Activated effector memory CD4-positive, alpha-beta T cell treated with Interleukin-2 at 50 U/mL for 16 hours (primary cell): ENCODE measurements around the gene B3GALT6.
"Not testable (repeated sequence)": the region's sequence is repeated elsewhere in the genome, so short reads cannot be mapped to it uniquely, and the experiment has no call there.

Experiments used
- DNase-seq: peaks from one replicate; pipeline ENCODE4 v3.0.0-alpha.2; 2020

B3GALT6 gene

GRCh38 chr1:1232208-1232795, at the start of gene B3GALT6:
Gene B3GALT6, plus strand, starts transcription at chr1:1232237. Its CDS starts 42 bp downstream, at chr1:1232279.
- DNase-seq, result no peak

DNA sequence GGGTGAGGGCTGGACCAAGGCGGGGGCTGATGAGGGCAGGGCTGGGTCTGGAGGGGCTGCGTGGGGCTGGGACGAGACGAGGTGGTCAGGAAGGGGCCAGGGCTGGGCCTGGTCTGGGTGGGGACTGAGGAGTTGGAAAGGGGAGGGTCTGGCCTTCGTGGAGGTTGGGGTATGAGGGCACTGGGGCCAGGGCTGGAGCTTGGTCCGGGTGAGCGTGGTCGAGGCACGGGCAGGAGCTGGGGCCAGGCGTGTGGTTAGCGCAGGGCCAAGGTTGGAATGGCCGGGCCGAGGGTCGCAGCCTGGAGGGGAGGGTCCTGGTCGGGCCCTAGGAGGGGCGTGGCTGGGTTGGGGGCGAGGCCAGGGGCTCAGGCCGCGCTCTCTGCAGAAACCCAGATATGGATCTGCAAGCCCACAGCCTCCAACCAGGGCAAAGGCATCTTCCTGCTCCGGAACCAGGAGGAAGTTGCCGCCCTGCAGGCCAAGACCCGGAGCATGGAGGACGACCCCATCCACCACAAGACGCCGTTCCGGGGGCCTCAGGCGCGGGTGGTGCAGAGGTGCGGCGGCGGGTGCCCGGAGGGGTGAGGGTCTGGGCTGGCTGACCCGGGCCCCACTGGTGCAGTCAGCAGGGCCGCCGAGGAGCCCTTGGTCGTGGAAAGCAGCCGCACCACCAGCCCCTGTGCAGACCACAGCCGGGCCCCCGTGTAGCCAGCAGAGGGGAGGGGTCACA, 49.4 kb upstream of the B3GALT6 start:
- DNase-seq, result no peak

- DNase-seq, result no peak
Measured at GRCh38 chr1:1183221-1183747, 48.8 kb upstream of the B3GALT6 start.

DNA sequence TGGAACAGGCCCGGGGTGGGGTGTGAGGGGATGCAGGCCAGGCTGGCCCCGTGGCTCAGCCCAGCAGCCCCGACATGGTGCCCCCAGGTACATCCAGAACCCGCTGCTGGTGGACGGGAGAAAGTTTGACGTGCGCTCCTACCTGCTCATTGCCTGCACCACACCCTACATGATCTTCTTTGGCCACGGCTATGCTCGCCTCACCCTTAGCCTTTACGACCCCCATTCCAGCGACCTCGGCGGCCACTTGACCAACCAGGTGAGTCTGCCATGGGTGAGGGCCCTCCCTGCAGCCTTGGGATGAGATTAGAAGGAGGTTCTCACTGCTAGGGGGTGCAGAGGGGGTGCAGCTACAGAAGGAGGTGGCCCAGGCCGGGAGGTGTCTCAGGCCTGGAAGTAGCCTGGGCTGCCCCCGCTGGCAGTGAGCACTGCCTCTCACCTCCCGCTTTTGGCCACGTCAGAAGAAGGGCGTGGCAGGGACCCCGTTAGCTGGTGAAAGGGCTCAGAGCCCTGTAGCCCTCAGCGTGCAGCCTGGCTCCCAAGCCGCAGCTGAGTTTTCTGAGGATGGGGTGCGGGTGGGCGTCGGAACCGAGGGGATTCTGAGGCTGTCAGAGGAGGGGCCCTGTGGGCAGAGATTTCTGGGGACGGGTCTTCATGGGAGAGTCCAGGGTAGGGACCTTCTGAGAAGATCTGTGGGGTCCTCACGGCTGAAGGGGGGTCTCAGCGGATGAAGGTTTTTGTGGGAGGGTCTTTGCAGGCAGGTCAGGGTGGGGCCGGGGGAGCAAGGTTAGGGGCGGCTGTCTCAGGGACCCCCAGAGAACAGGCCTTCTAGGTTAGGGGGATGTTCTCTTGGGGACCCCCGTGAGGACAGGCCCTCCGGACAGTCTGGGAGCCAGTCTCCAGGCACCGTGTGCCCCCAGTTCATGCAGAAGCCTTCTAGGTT, 47.9 kb upstream of the B3GALT6 start:
- no peak for DNase-seq

GRCh38 chr1:1185101-1185765, 46.8 kb upstream of the B3GALT6 start:
- DNase-seq, result no peak

GRCh38 chr1:1187938-1188337, 44.1 kb upstream of the B3GALT6 start:
- DNase-seq, result no peak

- no peak for DNase-seq
Measured at GRCh38 chr1:1189111-1189510, 42.9 kb upstream of the B3GALT6 start.

DNA sequence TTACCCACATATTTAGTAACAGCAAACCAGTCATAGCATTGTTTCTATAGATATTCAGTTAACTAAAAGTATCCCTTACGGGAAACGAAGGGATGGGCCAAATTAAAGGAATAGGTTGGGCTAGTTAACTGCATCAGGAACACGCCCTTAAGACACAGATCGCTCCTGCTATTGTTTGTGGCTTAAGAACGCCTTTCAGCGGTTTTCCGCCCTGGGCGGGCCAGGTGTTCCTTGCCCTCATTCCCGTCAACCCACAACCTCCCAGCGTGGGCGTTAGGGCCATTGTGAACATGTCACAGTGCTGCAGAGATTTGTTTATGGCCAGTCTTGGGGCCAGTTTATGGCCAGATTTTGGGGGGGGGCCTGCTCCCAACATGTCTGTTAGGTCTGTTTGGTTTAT, 40.3 kb upstream of the B3GALT6 start:
- no peak for DNase-seq

- no peak for DNase-seq
Measured at GRCh38 chr1:1194723-1195122, 37.3 kb upstream of the B3GALT6 start.

GRCh38 chr1:1195726-1196125, 36.3 kb upstream of the B3GALT6 start:
- not testable (repeated sequence) for DNase-seq

DNA sequence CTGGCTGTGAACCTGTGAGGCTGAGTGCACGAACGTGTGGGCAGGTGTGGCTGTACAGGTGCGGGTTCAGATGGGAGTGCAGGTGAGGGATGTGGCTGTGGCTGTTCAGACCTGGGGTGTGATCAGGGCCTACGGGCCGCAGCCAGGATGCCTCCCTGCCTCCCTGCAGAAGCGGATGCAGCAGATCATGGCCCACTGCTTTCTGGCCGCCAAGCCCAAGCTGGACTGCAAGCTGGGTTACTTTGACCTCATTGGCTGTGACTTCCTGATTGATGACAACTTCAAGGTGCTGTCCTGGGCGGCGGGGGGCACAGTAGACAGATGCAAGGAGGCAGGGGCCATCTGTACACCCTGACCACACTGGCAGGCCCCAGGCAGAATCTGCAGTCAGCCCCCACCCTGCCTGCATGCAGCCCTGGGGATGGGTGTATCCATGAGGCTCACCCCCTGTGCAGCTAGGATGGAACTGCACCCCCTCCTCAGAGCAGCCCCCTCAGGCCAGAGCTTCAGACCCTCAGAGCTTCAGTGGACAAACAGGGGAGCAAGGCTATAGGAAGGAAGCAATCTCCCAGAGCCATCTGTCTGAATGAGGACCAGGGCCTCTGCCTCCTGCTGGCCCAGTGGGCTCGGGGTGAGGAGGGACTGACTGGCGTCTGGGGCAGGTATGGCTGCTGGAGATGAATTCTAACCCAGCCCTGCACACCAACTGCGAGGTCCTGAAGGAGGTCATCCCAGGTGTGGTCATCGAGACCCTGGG, 35.4 kb upstream of the B3GALT6 start:
- no peak for DNase-seq

GRCh38 chr1:1197188-1197500, 34.9 kb upstream of the B3GALT6 start:
- no peak for DNase-seq

DNA sequence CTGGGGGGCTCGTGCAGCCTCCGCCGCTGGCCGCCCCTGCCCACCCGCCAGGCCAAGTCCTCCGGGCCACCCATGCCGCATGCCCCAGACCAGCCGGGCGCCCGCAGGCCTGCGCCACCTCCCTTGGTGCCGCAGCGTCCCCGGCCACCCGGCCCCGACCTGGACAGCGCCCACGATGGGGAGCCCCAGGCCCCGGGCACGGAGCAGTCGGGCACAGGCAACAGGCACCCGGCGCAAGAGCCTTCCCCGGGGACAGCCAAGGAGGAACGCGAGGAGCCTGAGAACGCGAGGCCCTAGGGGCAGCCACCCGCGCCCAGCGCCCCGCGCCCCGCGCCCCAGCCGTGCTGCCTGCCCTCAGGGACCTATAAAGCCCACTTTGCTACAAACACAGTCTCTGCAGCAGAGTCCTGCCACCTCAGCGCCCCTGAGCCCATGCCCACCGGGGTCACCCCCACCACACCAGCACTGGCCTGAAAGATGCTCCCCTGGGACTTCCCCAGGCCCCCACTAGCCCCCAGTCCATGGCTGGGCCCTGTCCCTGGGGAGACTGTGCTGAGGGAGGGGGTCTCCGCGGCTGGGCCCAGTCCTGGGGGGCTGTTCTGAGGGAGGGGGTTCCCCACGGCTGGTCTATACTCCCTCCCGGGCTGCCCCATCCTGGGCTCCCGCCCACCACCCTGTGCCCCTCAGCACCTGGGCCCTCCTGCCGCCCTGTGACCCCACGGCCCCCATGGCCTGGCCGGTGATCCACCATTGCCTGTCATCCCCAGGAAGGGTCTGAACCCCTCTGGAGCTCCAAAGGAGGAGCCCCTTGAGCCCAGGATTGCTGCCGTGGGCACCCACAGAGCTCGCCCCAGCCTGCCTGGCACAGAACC, 34.2 kb upstream of the B3GALT6 start:
- DNase-seq, result no peak

GRCh38 chr1:1198423-1199140, 33.5 kb upstream of the B3GALT6 start:
- DNase-seq, result no peak

GRCh38 chr1:1199141-1199960, 32.7 kb upstream of the B3GALT6 start:
- no peak for DNase-seq

- DNase-seq, result no peak
Measured at GRCh38 chr1:1199961-1200875, 31.8 kb upstream of the B3GALT6 start.

GRCh38 chr1:1200876-1201810, 30.9 kb upstream of the B3GALT6 start:
- DNase-seq, result peak; percentile 76
